BJ (cell line): ENCODE data around the gene ALPP. TPM values are rescaled to one million over a fixed set of nuclear protein-coding genes. Genes with fewer than 3 reads are reported as not detected.
"Not testable (repeated sequence)": the region's sequence is repeated elsewhere in the genome, so short reads cannot be mapped to it uniquely, and the experiment has no call there.

Experiments
- CTCF ChIA-PET: fragments of 350-600 bp; formaldehyde crosslinking; extraction: SDS; loops from one replicate; lab custom pipeline; 2021; ENCODE audit warnings: antibody characterized with exemption, inconsistent platforms; lab: Yijun Ruan, JAX
- POLR2A ChIA-PET: fragments of 300-600 bp; sonication (Branson Sonifier 250); formaldehyde crosslinking; extraction: SDS; loops from one replicate; lab custom pipeline; 2021; ENCODE audit warnings: antibody characterized with exemption; lab: Charles Lee
- DNase-seq: peaks from one replicate; pipeline ENCODE4 v3.0.0-alpha.2; 2011; ENCODE audit warnings: low read depth
- H3K27me3 ChIP-seq: 2 replicates; pipeline ENCODE4 v1.6.0; 2011; ENCODE audit warnings: low read length; ENCODE audit not compliant: control insufficient read depth, insufficient read depth
- H3K36me3 ChIP-seq: 2 replicates; pipeline ENCODE4 v1.5.1; 2011; ENCODE audit warnings: low read length; ENCODE audit not compliant: control insufficient read depth, insufficient read depth
- H3K4me3 ChIP-seq: 2 replicates; pipeline ENCODE4 v1.5.1; 2011; ENCODE audit warnings: low read depth, mild to moderate bottlenecking, control low read depth, low read length
- CTCF ChIP-seq: IDR thresholded peaks from 2 replicates; pipeline ENCODE4 v1.5.1; 2011; ENCODE audit warnings: low read depth, mild to moderate bottlenecking, control low read depth, inconsistent platforms, low read length, moderate library complexity; ENCODE audit not compliant: insufficient read depth
- polyA plus RNA-seq: library from polyadenylated mRNA; depleted of rRNA; stranded (reverse); fragments of >200 nt; gene quantifications from 2 replicates; pipeline ENCODE4 v1.2.3, GENCODE V29; 2011

ALPP gene
- polyA plus RNA-seq, 1 experiment: not detected

- no peak for DNase-seq
- CTCF ChIA-PET: interaction anchor here (1.0 kb wide), 1 partner anchor 102 kb away, joined by 3 read pairs; no protein-coding TSS in a partner anchor
- TF ChIP-seq CTCF: no peak
- Histone ChIP-seq H3K4me3 (no peak overlapping the region), H3K36me3 (no peaks in the 10 kb centered on the region), H3K27me3 (peaks cover 54% of the 10 kb centered on the region)
- POLR2A ChIA-PET: no interaction called here
These were observed 42.1 kb downstream of the ALPP start for GRCh38 chr2:232420463-232421188.

- Histone ChIP-seq H3K4me3 (no peak overlapping the region), H3K27me3 (peaks cover 54% of the 10 kb centered on the region), H3K36me3 (no peaks in the 10 kb centered on the region)
- DNase-seq: no peak
- TF ChIP-seq CTCF: no peak
- CTCF ChIA-PET: no interaction called here
- POLR2A ChIA-PET: no interaction called here
These were observed 42.7 kb downstream of the ALPP start for GRCh38 chr2:232421189-232421785.

GRCh38 chr2:232422051-232422450 lies 43.5 kb downstream of the ALPP start:
- peaks cover 50% of the 10 kb centered on the region for H3K27me3 ChIP-seq
- DNase-seq: no peak
- POLR2A ChIA-PET: no interaction called here
- CTCF ChIA-PET: no interaction called here
- H3K4me3 ChIP-seq: no peak overlapping the region
- TF ChIP-seq CTCF: no peak
- no peaks in the 10 kb centered on the region for H3K36me3 ChIP-seq

GRCh38 chr2:232422996-232423395 lies 44.4 kb downstream of the ALPP start:
- CTCF ChIA-PET, H3K4me3 ChIP-seq, DNase-seq, POLR2A ChIA-PET, H3K36me3 ChIP-seq: not testable (repeated sequence)
- peaks cover 46% of the 10 kb centered on the region for H3K27me3 ChIP-seq

- DNase-seq, H3K4me3 ChIP-seq, POLR2A ChIA-PET, CTCF ChIA-PET, H3K36me3 ChIP-seq: not testable (repeated sequence)
- H3K27me3 ChIP-seq: peaks cover 42% of the 10 kb centered on the region
These were observed 44.9 kb downstream of the ALPP start for GRCh38 chr2:232423407-232423806.

- ChIA-PET POLR2A (no interaction called here), CTCF (interaction anchor here (0.6 to 1.3 kb wide), 2 partner anchors 15 to 79 kb away, joined by 3 read pairs; no protein-coding TSS in a partner anchor)
- Histone ChIP-seq H3K36me3 (no peaks in the 10 kb centered on the region), H3K4me3 (no peak overlapping the region), H3K27me3 (no peaks in the 10 kb centered on the region; the same call in 1 of the 2 replicates)
- no peak for TF ChIP-seq CTCF
- no peak for DNase-seq
These were observed 53.4 kb downstream of the ALPP start for GRCh38 chr2:232431705-232432590.
